ENCODE data around the gene COL23A1.
A peak's percentile ranks its signal among the peaks of the same experiment; 100 is the strongest.

COL23A1 gene

DNA sequence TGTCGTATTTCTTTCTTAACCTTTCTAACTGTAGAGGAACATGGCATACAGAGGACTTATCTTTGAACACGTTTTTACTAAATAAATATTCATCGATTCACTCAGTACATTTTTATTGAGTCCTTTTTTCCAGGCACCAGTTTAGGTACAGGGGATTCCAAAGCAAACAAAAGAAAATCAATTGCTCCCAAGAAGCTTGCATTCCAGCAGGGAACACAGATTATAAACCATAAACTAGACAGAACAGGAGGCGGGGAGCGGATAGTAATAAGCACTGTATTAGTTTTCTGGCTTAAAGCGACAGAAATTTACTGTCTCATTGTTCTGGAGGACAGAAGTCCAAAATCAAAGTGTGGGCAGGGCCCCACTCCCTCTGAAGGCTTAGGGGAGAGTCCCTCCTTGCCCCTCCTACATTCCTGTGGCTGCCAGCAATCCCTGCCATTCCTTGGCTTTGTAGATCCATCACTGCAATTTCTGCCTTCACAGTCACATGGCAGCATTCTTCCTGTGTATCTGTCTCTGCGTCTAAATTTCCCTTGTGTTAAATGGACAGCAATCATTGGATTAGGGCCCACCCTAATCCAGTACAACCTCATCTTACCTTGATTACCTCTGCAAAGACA is 115.5 kb downstream of the COL23A1 start:
- DNase-seq (ENCODE audit: low spot score), result no peak

DNA sequence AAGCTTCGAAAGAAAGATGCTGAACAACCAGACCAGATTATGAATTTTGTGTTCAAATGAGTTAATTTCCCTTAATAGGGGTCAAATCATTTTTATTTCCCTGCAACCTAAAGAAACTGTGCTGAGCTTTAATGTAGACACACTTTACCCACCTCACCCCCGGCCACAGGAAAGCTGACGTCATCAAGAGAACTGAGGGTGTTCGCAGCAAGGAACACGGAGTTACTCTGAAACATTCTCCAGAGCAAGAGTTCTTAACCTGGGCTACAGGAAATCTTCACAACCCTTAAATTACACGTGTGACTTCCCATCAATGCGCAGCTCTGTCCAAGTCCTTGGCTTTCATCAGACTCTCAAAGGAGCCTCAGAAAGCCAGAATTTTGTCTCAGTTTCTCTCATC is 116.3 kb downstream of the COL23A1 start:
- DNase-seq (ENCODE audit: low spot score), result no peak

DNA sequence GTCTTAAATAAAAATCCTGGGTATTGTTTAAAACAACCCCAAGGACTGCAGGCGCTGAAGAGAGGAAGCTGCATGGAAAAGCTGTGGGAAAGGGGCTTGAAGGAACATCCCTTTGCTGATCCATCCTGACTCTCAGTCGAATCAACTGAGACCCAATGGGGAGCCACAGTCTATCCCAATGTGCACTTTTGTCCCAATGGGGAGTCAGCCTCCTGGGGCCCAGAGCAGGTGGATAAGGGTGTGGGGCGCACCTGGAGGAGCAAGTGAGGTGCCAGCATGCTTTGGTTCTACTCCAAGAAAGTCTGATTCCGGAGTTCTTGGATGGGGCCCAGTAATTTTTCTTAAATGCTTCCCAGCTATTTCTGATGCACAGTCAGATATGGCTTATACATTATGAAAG is 118.1 kb downstream of the COL23A1 start:
- no peak for DNase-seq (ENCODE audit: low spot score)

DNA sequence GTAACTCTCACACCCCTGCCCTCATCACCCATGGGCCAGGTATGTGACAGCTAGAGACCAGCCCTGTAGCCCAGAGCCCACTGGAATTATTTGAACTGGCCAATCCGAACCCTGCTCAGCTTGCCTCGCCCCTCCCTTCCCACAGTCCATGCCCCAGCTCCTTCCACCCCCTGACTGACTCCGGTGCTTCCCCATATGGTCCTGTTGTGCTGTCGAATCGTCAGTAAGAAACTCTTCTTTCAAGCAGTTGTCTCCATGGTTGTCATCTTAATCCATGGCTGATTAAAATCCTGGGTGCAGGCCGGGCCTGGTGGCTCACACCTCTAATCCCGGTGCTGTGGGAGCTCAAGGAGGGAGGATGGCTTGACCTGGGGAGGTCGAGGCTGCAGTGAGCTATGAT is 118.5 kb downstream of the COL23A1 start:
- no peak for DNase-seq (ENCODE audit: low spot score)

DNA sequence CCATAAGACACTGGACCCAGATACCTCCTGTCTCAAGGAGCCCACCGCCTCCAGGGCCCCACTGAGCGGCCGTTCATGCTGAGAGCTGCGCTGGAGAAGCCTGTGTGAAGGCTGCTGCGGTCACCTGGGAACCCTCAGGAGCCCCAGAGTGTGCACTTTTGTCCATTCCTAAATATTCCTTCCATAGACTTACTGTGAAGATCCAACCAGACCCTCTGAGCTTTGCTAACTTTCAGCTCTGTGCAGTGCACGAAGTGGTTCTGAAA is 119.5 kb downstream of the COL23A1 start:
- no peak for DNase-seq (ENCODE audit: low spot score)

DNA sequence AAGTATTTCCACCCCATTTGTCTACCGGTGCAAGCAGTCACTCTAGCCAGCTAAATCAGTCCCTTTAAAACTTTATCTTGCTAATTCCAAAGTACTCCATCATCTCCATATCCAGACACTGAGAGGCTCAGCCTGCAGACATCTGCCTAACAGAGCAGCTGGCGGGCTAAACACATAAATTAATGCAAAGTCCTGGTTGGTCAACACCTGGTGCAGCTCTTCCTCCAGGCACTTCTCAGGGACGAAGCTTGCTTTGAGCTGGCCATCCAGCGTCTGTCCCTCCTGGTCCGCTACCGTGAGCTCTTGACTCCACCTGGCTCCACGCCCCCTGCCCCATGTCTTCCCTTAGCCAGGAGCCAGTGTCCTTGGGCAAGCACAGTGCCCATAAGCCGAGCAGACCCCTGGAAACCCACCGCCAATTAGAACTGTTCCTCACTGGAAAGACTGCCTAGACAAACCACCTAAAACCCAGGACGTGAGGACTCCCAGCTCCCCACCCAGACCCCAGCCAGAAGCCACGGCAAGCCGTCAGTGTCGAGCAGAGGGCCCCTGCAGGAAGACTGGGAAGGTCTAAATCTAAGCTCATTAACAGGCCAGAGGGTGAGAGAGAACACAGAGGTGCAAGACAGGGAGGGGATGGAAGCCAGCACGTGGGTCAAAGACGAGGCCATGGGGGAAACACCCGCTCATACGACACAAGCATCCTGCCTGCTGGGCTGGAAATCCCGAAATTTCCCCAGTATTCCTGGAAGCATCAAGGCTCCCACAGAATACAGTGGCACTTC is 120.0 kb downstream of the COL23A1 start:
- DNase-seq (ENCODE audit: low spot score), result no peak

DNA sequence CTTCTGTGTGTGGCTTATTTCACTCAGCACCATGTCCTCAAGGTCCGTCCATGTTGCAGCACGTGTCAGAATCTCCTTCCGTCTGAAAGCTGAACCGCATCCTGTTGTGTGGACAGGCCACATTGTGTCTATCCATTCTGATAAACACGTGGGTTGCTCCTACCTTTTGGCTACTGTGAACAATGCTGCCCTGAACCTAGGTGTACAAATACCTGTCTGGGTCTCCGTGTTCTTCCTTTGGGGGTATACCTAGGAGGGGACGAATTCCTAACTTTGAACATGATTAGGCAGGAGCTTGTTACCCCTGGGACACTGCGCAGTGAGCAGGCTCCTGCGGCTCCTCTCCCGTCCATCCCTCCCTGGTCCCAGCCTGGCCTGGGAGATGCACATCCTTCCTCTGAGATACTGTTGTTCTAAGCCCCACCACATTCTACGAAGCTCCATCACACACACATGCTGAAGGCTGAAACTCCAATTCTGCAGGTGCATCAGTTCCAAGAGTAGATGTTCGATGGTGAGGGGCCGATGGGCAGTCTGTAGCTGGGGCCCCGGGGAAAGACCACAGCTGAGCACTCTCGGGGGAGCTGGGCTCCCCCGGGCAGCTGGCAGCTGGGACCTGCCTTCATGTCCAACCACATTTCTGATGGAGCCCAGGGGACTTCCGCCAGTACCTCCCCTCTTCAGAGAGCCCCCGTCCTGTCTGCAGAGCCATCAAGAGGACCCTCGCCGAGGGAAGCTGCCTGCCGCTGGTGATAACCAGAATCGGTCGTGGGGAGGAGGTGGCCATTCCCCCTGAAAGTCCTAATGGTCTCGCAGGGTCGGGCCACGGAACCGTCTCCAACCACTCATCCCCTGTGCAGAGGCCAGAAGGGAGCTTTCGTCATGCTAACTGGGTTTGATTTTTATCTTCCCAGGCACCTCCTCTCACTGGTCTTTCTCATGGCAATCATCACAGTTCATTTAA is 120.9 kb downstream of the COL23A1 start:
- DNase-seq (ENCODE audit: low spot score), result no peak

DNA sequence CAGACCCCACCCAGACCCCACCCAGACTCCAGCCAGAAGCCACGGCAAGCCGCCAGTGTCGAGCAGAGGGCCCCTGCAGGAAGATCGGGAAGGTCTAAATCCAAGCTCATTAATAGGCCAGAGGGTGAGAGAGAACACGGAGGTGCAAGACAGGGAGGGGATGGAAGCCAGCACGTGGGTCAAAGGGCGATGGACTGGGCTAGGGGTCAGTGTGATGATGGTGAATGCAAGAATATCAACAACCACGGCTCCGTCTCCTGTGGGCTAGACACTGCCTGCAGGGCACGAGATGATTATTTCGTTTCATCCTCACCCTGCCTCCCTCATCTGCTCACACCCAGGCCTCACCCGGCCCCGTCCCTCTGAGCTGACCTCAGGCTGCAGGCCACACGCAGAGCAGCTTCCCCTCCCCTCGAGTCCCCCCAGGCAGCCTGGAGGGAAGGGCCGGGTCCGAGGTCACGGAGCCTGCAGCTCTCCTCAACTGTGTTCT is 122.0 kb downstream of the COL23A1 start:
- DNase-seq (ENCODE audit: low spot score), result no peak

DNA sequence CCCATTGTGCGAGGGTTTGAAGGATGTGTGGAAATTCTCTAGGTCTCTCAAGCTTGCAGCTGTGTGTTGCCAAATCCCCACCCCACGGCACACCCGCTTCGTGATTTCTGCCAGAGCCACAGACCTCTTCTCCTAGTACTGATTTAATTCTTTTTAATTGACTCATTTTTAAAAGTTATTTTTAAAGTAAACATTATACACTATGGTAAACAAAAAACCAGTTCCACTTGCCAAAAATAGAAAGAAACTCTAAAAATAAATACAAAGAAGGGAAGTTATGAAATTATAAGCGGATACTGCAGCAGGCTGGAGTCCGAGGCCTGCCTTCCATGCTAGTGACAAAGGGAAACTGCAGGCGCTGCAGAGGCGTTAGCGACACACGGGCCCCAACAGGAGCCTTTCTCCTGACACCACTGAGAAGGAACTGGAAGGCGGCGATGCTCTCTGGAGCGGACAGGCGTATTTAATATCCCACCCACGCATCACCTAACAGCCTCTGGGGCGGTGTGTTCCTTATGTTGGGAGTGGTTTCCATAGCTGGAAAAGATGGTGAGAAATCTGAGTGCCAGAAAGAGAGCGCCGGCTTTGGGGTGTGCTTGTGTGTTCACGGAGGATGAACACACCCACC is 122.5 kb downstream of the COL23A1 start:
- DNase-seq (ENCODE audit: low spot score), result no peak

DNA sequence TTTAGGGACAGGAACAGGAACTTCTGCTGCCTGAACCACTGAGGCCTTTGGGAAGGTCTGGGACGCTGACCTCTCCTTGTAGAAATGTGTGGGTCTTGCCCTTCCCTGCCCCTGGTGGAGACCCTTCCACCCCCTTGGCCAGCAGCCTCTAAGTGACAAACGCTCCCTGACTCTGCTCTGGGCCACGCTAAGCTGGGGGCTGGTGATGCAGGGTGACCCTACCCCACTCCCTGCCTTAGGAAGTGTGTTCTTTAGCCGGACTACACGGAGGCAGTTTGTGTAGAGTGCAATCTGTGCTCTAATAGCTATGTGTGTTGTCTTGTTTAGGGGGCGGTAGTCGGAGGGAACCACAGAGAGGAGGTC is 123.0 kb downstream of the COL23A1 start:
- no peak for DNase-seq (ENCODE audit: low spot score)

DNA sequence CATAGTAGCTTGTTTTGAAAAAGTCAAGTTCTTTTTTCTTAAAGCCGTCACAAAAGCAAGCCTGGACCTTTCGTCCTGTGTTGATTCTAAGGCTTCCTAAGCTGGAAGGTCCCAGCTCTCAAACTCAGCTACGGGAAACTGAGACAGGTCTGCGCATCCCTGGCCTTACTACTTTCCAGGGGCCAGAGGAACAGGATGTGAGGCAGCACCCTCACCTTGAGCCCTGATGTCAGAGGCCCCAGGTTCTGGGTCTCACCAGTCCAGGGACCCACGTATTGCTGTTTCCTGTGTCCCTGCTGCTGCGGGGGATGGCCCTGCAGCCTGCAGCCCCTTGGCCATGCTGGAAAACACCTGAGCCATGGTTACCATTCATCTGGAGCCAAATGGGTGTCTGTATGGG is 123.9 kb downstream of the COL23A1 start:
- no peak for DNase-seq (ENCODE audit: low spot score)

DNA sequence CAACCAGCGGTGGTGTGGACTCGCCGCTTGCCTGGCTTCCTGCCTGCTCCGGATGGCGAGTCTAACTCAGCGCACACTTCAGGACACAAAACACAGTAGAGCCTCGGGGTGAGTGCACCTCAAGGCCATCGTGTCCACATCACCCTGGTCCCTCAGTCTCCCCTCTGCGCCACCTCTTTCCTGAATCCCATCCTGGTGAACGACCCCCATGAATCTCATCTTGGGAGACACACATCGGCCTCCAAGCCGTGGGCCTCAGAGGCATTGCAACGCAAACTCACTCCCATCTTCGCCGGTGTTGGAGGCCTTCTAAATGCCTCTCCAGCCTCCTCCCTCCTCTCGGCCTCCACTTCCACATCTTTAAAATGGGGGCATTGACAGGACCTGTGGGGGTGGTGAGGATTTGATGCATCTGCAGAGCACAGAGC is 124.3 kb downstream of the COL23A1 start:
- DNase-seq (ENCODE audit: low spot score), result no peak

DNA sequence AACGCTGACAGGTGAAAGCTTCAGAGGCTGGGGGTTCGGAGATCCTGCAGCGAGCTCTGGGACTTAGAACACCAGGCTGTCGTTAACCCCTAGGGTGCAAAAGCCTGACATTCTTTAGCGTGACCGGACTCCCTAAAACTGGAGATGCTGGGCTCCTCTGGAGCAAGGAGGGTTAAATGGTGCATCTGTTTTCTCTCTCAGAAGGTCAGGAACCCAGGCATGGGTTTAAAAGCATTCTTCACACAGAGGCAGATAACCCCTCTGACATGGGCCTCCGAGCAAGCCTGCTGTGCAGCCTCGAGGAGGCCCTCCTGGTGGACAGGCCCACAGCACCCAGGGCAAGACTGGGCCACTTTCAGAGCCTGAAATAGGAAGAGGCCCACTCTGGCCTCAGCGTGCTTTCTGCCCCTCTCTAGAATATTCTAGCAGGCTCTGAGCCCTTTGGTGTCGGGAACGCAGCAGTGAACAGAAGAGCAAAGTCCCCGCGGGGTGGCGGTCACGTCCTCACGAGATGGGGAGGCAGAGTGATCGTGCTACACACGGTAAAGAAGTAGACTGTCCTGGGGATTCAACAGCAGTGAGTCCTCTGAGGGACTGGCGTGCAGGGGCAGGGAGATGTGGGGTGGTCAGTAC is 124.8 kb downstream of the COL23A1 start:
- no peak for DNase-seq (ENCODE audit: low spot score)

DNA sequence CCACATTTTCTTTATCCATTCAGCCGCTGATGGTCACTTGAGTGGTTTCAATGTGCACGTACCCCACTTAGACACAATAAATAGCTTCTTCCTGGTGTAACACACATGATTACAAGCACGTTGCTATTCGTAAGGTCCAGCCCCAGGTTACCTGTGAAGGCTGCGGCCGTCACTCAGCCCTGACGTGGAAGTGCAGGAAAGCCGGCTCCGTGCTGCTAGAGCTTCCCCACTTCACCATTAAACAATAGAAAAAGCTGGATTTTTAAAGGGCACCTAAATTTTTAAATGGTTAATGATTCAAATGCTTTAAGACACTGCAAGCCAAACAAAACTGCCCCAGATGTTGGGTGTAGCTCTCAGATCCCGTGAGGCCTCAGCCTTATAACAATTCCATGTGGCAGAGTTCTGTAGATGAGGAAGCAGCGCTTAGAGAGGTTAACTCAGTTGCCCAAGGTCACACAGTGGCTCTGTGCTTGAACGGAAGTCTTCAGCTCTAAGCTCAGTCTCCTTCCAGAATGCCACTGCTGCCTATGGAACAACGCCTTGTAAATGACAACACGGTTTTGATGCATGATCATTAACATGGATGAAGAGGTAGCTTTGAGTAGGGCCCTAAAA is 125.7 kb downstream of the COL23A1 start:
- no peak for DNase-seq (ENCODE audit: low spot score)

DNA sequence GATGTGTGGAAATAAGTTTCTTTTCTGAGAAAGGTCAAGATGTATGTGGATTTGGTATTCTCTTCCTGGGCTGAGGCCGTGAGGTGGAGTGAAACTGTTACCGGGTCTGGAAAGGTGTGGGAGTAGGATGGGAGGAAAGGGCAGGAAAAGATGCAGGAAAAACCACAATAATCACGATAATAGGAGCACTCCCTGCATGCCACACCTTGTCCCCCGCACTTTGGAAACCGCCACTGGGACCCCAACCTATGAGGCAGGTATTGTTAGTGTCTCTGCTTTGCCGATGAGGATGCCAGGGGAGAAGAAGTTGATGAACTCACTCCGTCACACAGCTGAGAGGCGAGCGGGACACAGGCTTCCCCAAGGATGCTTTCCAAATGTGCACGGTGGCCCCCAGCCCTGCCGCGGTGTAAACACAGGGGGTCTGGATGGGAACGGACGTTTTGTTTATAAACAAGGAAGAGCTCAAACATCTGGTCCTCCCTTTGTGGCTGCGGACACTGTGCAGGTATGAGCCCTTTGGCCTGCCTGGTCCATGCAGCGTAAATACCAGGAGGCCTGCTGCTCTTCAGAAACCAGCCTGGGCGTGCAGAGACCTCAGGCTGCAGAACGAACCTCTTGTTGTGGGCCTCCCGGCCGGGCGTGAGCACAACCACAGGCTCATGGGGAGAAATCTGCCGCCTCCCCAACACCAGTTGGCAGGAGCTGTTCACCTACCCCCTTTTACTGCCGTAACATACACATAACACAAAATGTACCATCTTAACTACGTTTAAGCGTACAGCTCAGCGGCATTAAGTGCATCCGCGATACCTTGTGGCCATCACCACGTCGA is 126.7 kb downstream of the COL23A1 start:
- DNase-seq (ENCODE audit: low spot score), result no peak

DNA sequence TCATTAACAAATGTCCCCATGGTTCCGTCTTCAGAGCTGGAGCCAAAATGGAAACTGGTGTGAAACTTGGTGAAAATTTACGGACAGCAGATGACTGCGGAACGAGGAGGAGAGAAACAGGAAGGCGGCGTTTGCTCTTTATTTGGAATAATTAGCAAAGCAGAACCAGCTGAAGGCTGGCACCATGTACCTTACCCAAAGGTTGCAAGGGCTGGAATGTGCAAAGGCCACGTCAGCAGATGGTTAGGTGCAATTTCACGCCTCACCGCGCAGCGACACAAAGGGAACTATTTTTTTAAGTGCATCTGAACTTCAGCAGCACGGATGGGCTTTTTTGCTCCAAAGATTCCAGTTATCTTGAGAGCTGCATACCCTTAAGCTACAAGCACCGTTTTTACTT is 127.4 kb downstream of the COL23A1 start:
- no peak for DNase-seq (ENCODE audit: low spot score)

DNA sequence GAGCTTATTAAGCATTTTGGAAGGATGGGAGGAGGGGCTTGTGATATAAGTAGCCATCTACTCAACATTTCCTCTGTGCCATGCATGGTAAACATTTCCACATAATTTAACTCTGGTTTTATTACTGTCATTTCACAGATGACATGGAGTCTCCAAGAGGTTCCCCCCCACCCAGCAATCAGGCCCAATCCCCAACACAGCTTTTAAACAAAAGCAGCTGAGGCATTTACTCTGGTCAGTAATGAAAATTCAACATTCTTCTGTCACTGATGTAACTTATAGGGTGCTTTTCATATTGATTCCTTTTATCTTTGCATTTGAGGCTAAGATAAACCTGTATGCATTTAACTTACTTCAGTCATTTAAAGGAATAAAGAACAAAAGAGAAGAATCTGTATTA is 128.1 kb downstream of the COL23A1 start:
- DNase-seq (ENCODE audit: low spot score), result no peak

DNA sequence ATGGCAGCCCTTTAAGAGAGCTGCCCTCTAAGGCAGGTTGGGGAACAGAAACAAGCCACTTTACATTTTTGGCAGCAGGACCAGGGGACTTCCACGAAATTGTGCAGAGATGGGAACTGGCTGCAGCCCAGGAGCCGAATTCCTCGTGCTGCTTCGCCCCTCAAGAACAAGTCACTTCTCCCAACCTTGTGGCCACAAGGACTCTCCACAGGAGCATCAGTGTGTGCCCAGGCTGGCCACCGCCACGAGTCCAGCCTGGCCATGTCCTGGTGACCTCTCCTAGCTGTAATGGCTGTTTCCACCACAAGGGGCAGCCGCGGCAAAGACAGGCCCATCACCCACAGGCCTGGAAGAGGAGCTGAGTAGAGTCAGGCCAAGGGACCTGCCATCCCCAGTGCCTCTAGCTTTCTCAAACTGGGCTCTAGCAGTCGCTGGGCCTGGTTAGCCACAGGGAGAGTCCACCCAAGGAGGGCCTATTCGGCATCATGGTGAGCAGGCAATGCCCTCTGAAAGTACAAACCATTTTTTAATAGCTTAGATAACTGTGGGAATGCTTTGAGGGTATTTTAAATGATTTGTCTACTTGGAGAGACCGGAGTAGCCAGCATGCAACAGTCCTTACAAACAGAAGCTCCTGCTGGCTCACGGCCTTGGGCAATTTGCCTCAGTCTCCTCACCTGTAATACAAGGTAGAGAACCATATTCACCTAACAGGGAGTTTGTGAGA is 129.0 kb downstream of the COL23A1 start:
- DNase-seq (ENCODE audit: low spot score), result peak; percentile 34

DNA sequence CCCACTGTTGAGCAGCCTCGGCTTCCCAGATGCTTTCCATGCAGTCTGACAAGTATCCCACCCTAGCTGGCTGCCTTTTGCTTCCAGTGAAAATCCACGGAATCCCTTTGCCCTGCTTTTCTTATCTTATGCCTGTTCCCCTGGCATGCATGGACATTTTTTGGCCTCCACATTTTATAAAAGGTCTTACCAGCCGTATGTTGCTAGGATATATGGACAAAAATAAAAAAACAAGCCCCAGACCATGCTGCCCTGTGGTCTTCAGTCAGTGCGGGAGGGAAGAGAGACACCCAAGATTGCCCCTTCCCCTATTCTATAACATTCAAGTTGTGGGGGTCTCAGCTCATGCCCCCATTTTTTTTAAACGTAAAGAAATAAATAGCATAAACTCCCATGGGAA is 129.6 kb downstream of the COL23A1 start:
- DNase-seq (ENCODE audit: low spot score), result no peak

DNA sequence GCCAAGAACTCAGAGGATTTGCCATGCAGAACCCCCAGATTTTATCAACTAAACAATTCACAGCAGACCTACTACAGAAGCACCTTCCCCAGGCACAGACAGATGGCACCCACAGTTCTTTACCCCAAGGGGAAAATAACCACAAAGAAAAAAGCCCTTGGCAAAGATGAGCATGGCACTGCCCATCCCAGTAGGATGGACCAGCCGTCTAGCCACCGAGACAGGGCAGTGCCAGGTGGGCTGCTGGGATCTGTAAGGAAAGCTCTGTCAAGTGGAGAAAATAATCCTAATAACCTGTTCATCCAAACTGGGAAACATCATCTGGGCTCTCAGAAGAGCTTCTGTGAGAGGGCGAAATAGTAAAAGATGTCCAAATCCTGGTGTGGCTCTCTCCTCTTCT is 130.0 kb downstream of the COL23A1 start:
- no peak for DNase-seq (ENCODE audit: low spot score)

Data from CD4-positive, alpha-beta T cell treated with Interleukin-2 at 100 ng/mL for 4 hours (primary cell).